Kidney capillary endothelial cell (primary cell): ENCODE measurements around the gene SLC25A47.
"Not testable (repeated sequence)": the region's sequence is repeated elsewhere in the genome, so short reads cannot be mapped to it uniquely, and the experiment has no call there.

Experiments
- DNase-seq: peaks from one replicate; pipeline ENCODE4 v3.0.0-alpha.2; 2018; ENCODE audit warnings: low spot score

The SLC25A47 gene, protein sequence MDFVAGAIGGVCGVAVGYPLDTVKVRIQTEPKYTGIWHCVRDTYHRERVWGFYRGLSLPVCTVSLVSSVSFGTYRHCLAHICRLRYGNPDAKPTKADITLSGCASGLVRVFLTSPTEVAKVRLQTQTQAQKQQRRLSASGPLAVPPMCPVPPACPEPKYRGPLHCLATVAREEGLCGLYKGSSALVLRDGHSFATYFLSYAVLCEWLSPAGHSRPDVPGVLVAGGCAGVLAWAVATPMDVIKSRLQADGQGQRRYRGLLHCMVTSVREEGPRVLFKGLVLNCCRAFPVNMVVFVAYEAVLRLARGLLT

DNA sequence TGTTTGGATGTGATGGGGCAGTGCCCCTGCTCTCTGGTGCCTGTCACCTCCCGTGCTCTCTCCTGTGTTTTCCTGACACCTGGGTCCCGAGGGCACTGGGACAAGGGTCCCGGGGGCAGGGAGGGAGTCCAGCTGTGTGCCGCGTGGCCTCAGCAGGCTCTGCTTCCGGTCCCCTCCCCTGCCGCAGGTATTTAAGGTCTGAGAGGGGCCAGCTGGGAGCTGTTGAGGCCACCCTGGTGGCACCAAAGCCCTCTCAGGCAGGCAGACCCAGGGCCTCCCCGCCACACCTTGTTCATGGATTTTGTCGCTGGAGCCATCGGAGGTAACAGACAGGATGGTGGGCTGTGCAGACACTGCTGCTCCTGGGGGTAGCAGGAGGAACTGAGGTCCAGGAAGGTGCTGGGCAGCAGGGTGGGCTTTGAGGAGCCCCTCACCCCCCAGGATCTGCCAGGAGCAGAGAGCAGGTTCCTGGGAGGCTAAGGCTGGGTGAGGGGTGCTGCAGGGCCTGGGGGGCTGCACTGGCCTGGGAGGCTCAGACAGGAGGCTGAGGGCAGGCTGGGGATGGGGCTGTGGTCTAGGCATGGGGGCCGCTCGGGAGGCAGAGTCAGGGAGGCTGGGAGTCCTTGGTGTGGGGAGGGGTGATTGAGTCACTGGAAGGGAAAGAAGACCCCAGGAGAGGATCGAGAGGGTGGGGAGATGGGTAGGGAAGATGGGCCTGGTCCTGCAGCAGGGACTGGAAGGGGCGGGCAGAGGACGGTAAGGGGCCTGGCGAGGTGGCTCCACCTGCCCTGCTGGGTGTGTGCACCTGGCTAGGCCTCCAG lies at the start of gene SLC25A47:
SLC25A47 (plus strand) TSS at position 219 of the 821 bp plus-strand sequence; CDS start at position 295, 76 bp downstream.
- DNase-seq: no peak

DNA sequence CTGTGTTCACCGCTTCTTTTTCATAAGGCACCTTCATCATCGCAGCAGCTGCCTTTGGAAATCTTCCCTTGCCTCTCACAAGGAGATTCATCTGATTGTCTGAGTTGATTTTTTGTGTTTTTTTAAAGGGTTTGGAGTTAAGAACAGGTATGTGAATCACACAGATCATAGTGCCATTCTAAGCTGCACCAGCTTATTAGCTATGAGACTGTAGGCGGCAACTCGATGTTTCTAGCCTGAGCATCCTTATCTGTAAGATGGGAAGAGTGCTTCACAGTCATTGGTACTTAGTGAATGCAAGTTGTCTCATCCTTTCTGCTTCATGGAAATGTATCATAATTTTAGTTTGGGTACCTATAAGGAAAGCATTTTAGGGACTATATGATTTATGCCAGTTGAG lies 48.9 kb upstream of the SLC25A47 start:
- no peak for DNase-seq

DNA sequence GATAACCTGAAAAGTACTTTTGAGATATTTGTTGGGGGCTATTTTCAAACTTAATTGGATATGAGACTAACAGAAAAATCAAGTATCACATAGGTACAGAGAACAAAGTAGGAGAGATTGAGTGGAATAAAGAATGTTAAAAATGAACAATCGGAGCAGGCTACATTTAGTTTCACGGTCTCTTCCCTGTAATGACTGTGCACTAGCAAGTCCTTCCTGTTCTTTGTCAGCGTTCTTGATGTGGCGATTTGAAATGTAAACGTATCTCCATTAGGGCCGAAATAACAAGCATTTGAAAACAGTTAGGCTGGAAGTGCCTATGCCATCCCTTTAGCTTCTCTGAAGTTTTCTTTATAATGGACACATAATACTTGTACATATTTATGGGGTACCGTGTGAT lies 47.9 kb upstream of the SLC25A47 start:
- DNase-seq: no peak

DNA sequence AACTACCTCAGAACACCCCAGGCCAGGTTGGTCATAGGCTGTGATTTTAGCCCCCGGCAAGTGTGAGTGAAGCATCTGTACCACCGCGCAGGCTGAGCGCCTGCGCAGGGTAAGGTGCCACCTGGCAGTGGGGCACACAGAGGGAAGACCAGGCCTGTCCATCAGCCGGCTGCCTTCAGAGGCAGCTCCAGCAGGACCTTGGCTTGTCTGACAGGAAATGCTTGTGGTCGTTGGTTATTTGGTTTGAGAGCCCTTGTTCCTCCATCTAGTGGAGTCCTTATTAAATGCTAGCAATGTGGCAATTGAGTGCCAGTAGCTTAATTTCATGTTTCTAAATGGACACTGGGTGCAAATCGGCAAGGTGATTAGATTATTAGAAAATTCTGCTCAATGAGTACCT lies 44.4 kb upstream of the SLC25A47 start:
- DNase-seq: no peak

DNA sequence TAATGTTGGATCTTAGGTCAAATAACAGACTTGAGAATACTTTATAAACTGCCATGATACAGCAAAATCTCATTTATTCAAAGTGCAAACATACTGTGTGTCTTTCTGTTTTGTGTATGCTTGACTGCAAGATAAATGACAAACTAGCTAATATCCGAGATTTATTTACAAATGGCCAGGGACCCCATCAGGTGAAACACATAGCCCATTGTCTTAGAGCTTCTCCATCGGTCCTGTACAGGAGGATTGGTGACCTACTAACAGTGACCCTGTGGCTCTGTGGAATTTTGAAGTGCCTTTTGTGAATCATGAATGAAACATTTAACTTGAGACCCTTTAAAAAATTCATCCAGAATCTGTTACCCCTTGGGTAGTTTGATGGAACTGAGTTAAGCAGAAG lies 44.0 kb upstream of the SLC25A47 start:
- no peak for DNase-seq

DNA sequence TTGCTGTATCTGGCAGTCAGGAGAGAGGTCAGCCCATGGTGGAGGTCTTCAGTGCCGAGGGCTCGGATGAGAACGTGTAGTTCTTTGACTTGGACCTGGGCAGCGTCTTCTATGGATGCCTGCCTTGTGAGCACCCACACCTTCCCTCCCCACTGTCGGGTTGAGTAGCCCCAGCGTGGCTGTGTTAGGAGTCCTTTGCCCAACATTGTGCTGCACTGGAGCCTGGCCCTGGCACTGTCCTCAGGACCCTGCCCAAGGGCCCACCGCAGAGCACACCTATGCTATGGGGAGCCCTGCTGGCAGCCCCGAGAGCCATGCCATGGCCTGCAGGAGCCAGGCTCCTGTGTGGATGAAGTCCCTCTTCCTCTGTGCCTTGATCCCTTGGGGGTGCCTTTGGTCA lies 43.6 kb upstream of the SLC25A47 start:
- no peak for DNase-seq

DNA sequence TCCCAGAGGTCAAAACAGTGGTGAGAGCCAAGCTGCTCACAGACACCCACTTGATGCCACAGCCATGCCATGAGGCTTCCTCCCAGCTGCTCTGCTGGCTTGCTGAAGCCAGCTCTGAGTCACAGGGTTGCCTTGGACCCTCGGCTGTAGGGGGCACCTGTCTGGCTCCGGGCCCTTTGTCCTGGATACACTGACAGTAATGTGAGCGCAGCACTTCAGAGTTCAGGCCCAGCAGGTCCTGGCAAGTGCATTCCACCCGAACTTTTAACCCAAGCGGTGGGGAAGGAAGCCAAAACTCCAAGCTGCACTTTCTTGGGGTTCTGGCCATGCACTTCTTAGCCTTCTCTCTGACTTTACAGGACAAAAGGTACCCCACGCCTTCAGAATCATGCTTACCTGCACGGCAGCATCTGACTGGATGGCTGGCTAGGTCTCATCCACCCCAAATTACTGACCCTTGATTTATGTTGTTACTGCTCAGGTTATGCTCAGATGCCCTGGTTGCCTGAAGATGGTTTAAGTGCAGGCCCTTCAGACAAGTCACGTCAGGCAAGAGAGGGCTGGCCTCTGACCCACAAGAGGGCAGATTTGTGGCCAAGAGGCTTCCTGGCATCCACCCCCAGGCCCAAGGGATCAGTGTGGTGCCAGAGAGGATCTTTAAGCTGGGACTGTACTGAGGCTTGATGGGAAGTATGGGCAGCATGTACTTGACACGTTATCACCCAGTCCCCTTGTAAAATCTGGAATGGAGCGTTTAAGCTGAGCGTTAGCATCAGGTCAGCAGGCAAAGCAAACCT lies 41.7 kb upstream of the SLC25A47 start:
- no peak for DNase-seq

DNA sequence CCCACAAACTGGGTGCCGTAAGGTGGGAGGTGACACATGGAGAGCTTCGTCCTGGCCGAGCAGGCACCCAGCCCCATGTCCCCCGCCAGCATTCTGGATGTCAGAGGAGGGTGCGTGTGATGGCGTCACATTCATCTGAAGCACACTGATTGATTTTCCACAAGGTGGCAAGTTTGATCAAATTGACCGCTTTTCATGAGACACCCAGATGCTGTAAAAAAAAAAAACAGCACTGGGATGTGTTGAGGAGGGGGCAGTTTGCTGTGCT lies 41.1 kb upstream of the SLC25A47 start:
- DNase-seq: no peak

DNA sequence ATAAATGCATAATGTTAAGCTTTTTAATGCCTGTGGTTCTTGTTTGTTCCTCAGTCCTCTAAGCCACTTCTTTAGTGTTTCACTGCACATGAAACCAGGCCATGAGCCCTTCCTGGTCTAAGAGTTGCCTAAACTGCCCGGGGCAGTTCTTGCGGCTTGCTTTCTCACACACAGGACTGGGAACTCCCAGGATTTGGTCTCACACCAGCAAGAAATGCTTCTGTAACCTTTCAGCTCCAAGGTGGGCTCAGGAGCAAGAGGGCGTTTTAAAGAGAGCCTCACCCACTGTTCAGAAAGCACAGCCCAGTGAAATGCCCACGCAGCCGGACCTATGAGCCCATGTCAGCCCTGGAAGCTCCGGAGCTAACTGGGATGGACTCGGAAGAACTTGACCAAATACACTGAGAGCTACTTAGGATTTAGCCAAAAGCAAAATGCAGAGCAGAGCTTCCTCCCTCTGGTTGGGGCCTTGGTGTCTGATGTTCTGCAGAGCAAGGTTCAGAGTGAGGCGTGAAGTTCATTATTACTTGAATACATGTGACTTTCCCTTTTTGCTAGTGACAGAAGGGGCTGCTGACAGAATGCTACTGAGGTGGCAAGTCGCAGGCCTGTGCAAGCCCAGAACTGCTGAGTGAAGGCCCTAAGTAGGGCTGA lies 40.2 kb upstream of the SLC25A47 start:
- no peak for DNase-seq

DNA sequence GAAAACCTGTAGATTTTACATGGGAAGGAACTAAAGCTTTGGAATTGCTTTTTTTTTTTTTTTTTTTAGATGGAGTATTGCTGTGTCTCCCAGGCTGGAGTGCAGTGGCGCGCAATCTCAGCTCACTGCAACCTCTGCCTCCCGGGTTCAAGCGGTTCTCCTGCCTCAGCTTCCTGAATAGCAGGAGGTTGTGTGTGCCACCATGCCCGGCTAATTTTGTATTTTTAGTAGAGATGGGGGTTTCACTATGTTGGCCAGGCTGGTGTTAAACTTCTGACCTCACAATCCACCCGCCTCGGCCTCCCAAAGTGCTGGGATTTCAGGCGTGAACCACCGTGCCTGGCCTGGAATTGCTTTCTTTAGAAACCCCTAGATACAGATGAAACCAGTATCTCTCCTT lies 39.7 kb upstream of the SLC25A47 start:
- DNase-seq: not testable (repeated sequence)

DNA sequence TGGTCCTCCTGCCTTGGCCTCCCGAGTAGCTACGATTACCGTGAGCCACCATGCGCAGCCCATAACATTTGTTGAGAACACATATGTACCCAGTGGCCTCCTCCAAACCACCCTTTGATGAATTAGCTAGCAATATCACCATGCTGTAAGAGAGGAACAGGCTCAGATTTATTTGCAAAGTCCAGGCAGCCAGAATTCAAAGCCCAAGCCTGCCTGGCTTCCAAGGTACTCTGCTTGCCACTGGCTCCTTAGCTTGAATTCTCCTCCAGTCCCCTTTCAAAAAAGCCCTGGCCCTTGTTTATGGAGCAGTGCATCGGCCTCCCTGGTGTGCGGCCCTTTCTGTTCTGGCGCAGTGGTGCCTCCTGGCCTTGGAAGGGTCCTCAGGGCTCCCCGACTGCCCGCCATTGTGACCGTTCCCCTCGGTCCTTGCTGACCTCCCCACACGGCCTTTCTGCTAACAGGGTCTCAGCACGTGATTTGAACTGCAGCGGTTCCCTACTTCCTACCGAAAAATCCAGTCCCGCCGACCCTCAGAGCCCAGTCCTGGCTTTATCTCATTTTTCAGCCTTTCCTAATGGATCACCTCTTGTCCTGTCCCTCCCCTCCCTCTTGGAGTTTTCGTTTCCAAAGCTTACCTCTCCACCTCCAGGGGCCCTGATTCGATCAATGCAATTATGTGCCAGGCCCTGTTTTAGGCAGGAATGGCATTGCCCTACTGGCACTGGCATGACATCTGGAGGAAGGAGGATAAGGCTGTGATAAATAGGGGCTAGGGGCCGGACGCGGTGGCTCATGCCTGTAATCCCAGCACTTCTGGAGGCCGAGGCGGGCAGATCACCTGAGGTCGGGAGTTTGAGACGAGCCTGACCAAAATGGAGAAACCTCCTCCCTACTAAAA lies 38.9 kb upstream of the SLC25A47 start:
- DNase-seq: no peak

DNA sequence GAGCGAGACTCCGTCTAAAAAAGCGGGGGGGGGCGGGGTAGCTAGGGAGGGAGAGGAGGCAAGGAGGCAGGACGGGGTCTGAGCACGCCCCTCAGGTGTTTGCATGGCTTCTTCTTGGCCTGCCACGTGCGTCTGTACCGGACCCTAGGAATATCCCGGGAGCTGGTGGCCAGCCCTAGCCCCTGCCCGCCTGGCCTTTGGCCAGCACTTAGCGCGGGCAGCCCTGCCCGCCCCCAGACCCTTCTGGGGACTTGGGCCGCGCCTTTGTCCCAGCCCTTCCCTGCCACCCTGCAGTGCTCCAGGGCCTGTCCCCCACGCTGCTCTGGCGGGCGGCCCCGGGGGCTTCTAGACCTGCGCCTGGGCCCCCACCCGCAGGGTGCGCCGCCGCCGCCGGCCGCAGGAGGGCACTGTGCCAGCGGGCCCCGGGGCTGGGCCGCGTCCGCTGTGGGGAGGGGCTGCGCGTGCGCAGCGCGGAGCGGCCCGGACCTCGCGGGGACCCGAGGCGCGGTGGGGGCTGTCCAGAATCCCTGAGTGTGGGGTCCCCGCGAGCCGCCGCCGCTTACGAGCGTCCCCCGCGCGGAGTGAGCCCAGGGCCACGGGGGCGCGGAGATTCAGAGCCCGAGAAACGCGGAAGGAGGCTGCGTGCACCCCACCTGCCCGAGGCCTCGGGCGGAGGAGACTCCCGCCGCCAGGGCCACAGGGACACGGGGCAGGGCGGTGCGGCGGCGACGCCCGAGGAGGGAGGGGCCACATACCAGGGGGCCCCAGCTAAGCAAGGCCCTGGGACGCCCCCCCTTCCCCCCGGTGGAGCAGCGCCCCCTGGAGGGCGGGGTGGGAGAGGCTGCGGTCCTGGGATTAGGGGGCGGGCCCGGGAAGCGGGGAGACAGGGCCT lies 37.9 kb upstream of the SLC25A47 start:
- peak; percentile 69 for DNase-seq

DNA sequence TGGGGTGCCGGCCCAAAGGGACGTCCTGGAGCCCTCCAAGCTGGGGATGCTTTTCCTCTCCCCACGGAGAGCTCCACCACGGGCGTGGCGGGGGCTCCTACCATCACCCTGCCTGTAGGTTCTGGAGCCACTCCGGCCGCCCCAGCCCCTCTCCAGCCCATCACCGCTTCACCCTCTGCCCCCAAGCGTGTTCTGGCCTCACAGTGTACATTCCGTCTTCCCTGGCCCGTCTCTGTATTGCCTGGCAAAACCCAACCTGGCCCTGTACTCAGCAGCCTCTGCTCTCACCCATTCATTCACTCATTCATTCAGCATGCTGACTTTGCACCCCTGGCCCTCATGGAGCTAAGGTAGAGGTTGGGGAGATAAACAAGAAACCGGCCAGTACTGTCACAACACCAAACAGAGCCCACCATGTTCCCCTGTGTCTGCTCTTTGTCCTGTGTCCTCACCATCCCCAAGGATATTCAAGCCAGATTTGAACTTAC lies 37.2 kb upstream of the SLC25A47 start:
- no peak for DNase-seq

DNA sequence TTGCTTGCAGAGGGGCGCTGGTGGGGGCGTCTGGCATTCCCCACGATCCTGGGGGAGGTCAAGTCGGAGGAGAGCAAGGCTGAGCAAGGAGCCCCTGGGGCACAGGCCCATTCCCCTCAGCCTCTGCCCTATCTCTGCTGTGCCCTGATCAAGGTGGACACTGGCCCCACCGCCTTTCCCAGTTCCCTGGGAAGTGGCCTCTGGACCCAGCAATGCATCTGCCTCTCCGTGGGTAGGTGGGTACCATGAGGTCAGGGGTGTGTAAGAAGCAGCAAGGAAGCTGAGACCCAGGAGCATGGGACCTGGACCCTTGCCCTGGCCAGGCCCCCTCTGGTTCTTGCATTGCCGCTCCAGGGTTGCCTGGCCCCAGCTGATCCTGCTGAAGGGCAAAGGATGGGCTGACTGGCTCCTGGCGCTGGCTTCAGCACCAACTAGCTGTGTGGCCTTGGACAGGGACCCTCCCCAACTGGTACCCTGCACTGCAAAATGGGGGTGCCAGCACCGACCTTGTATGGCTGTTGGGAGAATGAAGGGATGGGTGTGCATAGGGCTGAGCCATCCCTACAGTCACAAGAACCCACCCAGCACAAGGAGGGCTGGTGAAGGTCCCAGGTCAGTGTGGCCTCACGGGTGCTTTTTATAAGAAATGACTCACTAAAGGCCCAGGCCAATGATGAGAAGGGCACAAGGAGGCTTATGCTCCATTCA lies 36.5 kb upstream of the SLC25A47 start:
- DNase-seq: no peak

DNA sequence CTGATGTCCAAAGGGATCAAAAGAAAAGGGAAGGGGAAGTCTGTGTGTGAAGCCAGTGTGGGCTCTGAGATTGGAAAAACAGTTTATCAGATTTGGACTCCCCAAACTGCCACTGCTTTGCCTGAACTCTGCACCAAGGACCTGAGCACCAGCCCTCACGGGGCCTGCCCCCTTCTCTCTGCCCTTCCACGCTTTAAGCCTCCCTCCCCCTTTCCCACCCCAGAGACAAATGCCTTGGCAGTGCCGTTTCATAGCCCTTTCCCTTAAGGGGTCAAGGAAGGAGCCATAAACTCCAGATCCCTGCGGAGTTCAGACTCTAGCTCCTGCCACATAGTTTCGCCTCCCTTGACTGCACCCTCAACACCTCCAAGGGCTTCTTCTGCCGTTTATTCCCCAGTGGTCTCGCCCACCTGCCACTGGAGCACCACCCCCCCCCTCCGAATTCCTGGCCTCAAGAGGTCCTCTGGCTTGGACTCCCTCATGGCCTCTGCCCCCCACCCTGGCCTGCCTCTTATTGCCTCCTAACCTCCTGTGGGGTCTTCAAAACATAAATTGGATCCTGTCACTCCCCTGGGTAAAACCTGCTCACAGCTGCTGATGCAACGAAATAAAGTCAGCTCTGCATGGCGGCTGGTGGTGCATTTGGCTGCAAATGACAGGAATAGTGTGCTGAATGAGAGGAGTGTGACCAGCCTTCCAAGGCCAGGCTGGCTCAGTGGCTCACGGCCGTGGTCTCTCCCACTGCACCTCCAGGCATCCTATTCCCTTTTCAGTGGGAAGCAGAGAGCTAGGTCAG lies 35.7 kb upstream of the SLC25A47 start:
- DNase-seq: no peak

DNA sequence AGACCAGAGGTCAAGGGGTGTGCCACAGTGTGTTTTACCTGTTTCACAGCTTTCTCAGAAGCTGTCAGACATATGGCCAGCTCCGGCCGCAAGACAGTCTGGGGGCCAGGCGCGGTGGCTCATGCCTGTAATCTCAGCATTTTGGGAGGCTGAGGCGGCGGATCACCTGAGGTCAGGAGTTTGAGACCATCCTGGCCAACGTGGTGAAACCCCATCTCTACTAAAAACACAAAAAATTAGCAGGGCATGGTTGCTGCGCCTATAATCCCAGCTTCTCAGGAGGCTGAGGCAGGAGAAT lies 35.2 kb upstream of the SLC25A47 start:
- DNase-seq: not testable (repeated sequence)

DNA sequence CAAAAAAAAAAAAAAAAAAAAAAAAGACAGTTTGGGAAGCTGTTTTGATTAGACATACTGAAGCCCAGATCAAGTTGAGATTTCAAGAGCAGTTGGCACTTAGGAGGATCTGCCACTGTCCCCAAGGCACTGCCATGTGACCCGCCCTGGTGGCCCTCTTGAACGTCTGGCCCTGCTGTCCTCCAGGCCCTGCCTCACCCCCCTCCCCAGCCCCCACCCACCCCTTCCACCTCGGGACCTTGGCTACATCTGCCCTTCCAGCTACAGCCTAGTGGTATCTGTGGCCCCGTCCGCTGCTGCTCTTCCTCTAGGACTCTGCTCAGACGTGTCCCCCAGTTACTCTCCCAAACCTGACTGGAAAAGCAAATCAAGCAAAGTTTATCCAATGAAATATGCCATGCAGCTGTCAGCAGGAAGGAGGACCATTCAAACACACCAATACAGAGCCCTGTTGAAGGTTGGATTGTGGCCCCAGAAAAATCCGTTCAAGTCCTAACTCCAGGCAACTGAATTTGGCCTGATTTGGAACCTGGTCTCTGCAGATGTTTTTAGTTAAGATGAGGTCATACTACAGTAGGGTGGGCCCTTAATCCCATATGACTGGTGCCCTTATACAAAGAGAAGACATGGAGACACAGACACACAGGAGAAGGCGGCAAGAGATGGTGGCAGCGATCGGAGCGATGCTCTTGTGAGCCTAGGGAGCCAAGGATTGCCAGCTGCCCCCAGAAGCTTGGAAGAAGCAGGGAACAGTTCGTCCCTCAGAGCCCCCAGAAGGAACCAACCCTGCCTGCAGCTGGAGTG lies 34.6 kb upstream of the SLC25A47 start:
- no peak for DNase-seq
